Measurements from ENCODE around the gene HOXD11. TPM values are rescaled to one million over a fixed set of nuclear protein-coding genes. Genes with fewer than 3 reads are reported as not detected.

Gene HOXD11
- total and polyA plus RNA-seq, 2 of the 4 experiments (the other 2 are of a cell fraction) = not detected

DNA sequence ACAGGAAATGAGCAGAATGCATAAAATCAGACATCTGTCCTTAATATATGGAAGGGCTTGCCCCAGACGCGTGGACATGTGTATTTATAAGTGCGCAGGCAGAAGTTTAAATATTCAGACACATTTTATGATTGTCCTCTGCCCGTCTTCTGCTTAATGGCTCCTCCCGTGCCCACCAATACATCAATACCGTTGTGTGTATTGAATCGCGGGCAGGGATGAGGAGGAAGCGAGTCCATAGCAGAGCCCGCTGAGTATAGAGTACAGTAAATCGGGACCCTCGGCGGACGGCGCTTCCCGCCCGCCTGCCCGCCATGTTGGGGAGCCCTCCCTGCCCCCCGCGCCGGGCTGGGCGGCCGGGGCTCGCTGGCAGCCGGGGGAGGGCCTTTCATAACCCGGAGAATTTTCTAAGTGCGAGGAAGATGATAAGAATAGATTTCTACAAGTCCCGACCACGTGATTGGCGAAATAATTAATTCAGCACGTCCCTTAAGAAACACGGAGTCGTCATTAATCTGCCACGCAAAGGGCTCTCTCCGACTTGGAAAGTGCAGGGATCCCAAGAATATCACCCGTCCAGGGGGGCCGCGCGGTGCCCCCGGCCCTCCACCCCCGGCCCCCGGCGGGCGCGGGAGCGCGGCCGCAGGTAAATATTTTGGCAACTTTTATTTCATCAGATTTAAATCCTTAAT, 49.9 kb downstream of the HOXD11 start, which contains the start of gene HOXD3:
HOXD3 (plus strand) TSS at position 501 of the 692 bp plus-strand sequence. CDS start 11,808 bp downstream, outside the sequence.
- no peak within 1 kb of the TSS for H3K4ac ChIP-seq (ENCODE audit: low read depth, low read length)
- BruUV-seq (replicated peaks) = no TSS peak
- H4K20me1 ChIP-seq (ENCODE audit: insufficient read depth, low read length) = no peaks in the 10 kb centered on the region
- H2AK5ac ChIP-seq (ENCODE audit: low read depth, low read length) = no peak within 1 kb of the TSS
- no peak within 1 kb of the TSS for H4K5ac ChIP-seq (ENCODE audit: low read depth, low read length)
- H3K27me3 ChIP-seq (ENCODE audit: control insufficient read depth, insufficient read depth, low read length) = peaks cover 91% of the 10 kb centered on the region
- no peak within 1 kb of the TSS for H3K14ac ChIP-seq (replicated peaks; ENCODE audit: low read depth, low read length)
- H2AK9ac ChIP-seq (replicated peaks; ENCODE audit: low read depth, low read length, poor library complexity) = no peak within 1 kb of the TSS
- no peak within 1 kb of the TSS for H3K27ac ChIP-seq (ENCODE audit: insufficient read depth, low read length)
- ChIA-PET POLR2A (ENCODE audit: unreplicated experiment) (no interaction called here), CTCF (no interaction called here)
- peaks cover 13% of the 10 kb centered on the region for H3K9me3 ChIP-seq (ENCODE audit: control insufficient read depth, insufficient read depth, low read length)
- H3K18ac ChIP-seq (ENCODE audit: low read depth, low read length) = no peak within 1 kb of the TSS
- H3K9me1 ChIP-seq (ENCODE audit: insufficient read depth, low read length) = no peaks in the 10 kb centered on the region
- intact Hi-C loops (cut with micrococcal nuclease) (no loop called here), dilution Hi-C loops (cut with HindIII; ENCODE audit: low sequenced_read_pairs, unreplicated experiment) (no loop called here), in situ Hi-C loops (cut with MboI; ENCODE audit: low sequenced_read_pairs) (no loop called here)
- H3K79me1 ChIP-seq (ENCODE audit: low read depth in 1 of 2, low read length in 2 of 2) = no peaks in the 10 kb centered on the region
- no peak within 1 kb of the TSS; the same call in 1 of the 2 replicates for H3K4me2 ChIP-seq (ENCODE audit: low read depth, low read length)
- TF ChIP-seq, protein P1, sequence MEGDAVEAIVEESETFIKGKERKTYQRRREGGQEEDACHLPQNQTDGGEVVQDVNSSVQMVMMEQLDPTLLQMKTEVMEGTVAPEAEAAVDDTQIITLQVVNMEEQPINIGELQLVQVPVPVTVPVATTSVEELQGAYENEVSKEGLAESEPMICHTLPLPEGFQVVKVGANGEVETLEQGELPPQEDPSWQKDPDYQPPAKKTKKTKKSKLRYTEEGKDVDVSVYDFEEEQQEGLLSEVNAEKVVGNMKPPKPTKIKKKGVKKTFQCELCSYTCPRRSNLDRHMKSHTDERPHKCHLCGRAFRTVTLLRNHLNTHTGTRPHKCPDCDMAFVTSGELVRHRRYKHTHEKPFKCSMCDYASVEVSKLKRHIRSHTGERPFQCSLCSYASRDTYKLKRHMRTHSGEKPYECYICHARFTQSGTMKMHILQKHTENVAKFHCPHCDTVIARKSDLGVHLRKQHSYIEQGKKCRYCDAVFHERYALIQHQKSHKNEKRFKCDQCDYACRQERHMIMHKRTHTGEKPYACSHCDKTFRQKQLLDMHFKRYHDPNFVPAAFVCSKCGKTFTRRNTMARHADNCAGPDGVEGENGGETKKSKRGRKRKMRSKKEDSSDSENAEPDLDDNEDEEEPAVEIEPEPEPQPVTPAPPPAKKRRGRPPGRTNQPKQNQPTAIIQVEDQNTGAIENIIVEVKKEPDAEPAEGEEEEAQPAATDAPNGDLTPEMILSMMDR (conservative IDR thresholded peaks at IDR 0.05; ENCODE audit: low read depth, low read length) = no peak
- TF ChIP-seq MAFK (IDR thresholded peaks at IDR 0.05; ENCODE audit: low read depth, low read length) = no peak
- H3K4me1 ChIP-seq (ENCODE audit: control insufficient read depth, insufficient read depth, low read length) = no peaks in the 10 kb centered on the region
- no peaks in the 10 kb centered on the region for H3K36me3 ChIP-seq (ENCODE audit: control insufficient read depth, insufficient read depth, low read length)
- no peak within 1 kb of the TSS for H4K8ac ChIP-seq (ENCODE audit: low read depth in 2 of 2, low read length in 2 of 2)
- H2BK20ac ChIP-seq (ENCODE audit: low read depth, low read length) = no peak within 1 kb of the TSS
- H3K23ac ChIP-seq (ENCODE audit: low read depth, low read length) = no peak within 1 kb of the TSS
- no peak for ATAC-seq (ENCODE audit: low read depth)
- H2AFZ ChIP-seq (replicated peaks; ENCODE audit: low read length, poor library complexity) = no peak within 1 kb of the TSS
- 0% methylated on average over 8 of the region's 48 CpGs; no CpG with 5 or more reads in 1 of the 2 experiments for WGBS, 2 experiments (ENCODE audit: extremely low coverage in 2 of 2, insufficient read length in 1 of 2)
- no peak within 1 kb of the TSS for H3K56ac ChIP-seq (ENCODE audit: extremely low read depth, insufficient read depth, low read length)
- no peak for DNase-seq
- H4K91ac ChIP-seq (ENCODE audit: insufficient read depth, low read depth, low read length) = no peak within 1 kb of the TSS
- no peak within 1 kb of the TSS for H2BK15ac ChIP-seq (ENCODE audit: low read depth, low read length)
- H2BK120ac ChIP-seq (ENCODE audit: low read depth, low read length) = no peak within 1 kb of the TSS
- no peak within 1 kb of the TSS for H2BK5ac ChIP-seq (ENCODE audit: low read depth, low read length, poor library complexity, severe bottlenecking)
- H3K4me3 ChIP-seq (ENCODE audit: insufficient read depth, low read depth, low read length) = no peak within 1 kb of the TSS
- H3K9ac ChIP-seq (ENCODE audit: low read depth, low read length) = no peak within 1 kb of the TSS
